ES-I3 (cell line): ENCODE measurements around the gene ADGRD1.
A peak's percentile ranks its signal among the peaks of the same experiment; 100 is the strongest.
"Not testable (repeated sequence)": the region's sequence is repeated elsewhere in the genome, so short reads cannot be mapped to it uniquely, and the experiment has no call there.

Source experiments
- H3K36me3 ChIP-seq: 2 replicates; pipeline ENCODE4 v1.6.1; 2013; ENCODE audit warnings: mild to moderate bottlenecking, low read length, control low read depth, moderate library complexity; ENCODE audit not compliant: insufficient read depth
- H3K4me1 ChIP-seq: 2 replicates; pipeline ENCODE4 v1.6.1; 2013; ENCODE audit warnings: mild to moderate bottlenecking, control low read depth, low read length; ENCODE audit not compliant: insufficient read depth
- H3K9ac ChIP-seq: 2 replicates; pipeline ENCODE4 v1.6.1; 2013; ENCODE audit warnings: low read depth, mild to moderate bottlenecking, low read length, moderate library complexity
- H3K9me3 ChIP-seq: 2 replicates; pipeline ENCODE4 v1.6.1; 2013; ENCODE audit warnings: mild to moderate bottlenecking, low read length, moderate library complexity; ENCODE audit not compliant: control insufficient read depth, insufficient read depth

ADGRD1 gene

DNA sequence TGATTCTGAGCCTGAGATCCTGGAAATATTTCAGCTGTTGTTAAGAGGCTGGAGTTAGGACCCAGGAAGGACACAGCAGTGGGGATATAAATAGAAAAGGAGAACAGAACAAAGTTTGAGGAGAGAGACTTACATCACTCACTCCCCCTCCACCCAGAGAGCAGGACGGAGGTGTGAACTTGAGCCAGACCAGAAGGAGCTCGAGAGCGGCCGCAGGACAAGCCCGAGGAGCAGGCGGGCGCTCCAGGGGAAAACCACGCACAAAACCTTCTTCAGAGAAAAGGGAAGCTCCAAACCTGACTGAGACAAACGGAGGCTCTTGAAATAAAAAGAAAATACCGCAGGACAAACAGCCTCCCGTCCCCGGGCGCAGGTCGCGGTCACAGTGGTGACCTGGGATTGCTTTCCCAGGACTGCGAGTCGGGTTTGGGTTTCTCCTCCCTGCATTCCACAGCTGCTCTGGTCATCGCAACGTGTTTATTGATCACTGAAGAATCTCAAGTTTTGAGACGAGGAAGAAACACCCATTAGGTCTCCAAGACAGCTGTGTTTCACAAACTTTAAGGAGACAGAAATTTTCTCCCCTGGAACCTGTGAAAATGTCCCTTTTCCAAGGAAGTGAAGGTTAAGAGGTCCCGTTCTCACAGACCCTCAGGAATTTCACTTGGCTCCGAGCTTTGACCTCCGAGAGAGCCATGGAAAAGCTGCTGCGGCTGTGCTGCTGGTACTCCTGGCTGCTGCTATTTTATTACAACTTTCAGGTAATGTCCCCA, at the start of gene ADGRD1:
ADGRD1 (plus strand) TSS at position 137 of the 773 bp plus-strand sequence; CDS start at position 696, 559 bp downstream.
- Histone ChIP-seq H3K9ac (peak within 1 kb of the TSS; percentile 24; the same call in 1 of the 2 replicates), H3K4me1 (peaks cover 19% of the 10 kb centered on the region), H3K36me3 (no peaks in the 10 kb centered on the region), H3K9me3 (no peaks in the 10 kb centered on the region; the same call in 1 of the 2 replicates)

DNA sequence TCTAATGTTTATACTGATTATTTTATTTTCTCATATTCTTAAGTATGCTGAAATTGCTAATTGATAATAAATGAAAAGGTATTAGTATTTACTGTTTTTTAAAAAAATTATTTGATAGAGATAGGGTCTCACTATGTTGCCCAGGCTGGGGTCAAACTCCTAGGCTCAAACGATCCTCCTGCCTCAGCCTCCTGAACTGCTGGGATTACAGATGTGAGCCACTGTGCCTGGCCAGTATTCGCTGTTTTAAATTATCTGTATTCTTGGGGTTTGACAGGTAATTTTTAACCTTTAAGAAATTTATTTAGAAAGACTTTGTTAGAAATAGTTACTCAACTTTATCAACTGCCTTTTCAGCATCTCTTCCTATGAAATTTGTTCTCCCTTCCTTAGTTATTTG, 49.6 kb upstream of the ADGRD1 start:
- Histone ChIP-seq H3K9me3 (no peaks in the 10 kb centered on the region), H3K36me3 (no peaks in the 10 kb centered on the region), H3K4me1 (no peaks in the 10 kb centered on the region), H3K9ac (no peak overlapping the region)

DNA sequence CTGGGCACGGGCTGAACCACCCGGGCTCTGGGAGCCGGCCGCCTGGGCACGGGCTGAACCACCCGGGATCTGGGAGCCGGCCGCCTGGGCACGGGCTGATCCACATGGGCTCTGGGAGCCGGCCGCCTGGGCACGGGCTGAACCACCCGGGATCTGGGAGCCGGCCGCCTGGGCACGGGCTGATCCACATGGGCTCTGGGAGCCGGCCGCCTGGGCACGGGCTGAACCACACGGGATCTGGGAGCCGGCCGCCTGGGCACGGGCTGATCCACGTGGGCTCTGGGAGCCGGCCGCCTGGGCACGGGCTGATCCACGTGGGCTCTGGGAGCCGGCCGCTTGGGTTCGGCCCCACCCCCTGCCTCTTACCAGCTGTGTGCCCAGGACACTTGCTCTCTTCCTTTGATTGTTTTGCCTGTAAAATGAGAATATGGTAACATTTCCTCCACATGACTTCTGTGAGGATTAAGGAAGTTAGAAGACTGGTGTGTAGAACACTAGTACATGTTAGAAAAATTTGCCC, 48.7 kb upstream of the ADGRD1 start:
- H3K9me3 ChIP-seq, H3K36me3 ChIP-seq, H3K9ac ChIP-seq, H3K4me1 ChIP-seq: not testable (repeated sequence)

DNA sequence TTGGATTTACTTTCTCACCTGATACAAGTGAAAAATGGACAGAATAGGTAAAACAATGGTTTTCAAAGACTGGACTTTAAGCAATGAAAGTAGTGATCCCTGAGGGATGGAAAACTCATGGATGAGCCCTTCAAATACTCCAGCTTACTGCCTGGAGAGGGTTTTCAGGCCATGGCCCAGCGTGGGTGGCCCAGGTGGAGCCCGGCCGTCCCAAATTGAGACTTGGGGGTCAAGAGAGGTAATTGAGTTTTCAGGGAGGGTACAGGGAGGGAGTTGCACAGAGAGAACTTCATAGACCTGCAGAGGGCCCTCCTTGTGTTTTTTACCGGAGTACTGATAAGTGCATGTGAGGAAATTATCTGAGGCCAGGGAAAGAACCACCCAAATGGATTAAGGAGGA, 44.6 kb upstream of the ADGRD1 start:
- Histone ChIP-seq H3K9ac (no peak overlapping the region), H3K4me1 (no peaks in the 10 kb centered on the region), H3K9me3 (no peaks in the 10 kb centered on the region; the same call in 1 of the 2 replicates), H3K36me3 (no peaks in the 10 kb centered on the region)

DNA sequence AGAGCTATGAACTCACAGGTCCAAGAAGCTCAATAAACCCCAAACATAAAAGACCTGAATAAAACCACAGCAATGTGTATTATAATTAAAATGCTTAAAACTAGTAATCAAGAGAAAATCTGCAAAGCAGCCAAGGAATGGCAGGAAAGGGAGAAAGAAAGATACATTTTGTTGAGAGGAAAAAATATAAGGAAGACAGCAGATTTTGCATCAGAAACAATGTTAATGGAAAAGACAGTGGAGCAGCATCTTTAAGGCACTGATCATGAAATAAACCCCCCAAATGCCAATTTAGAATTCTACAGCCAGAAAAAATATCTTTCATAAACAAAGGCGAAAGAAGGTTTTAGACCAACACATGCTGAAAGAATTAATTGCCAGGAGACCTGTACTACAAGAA, 42.5 kb upstream of the ADGRD1 start:
- Histone ChIP-seq H3K9ac (no peak overlapping the region), H3K4me1 (no peaks in the 10 kb centered on the region), H3K9me3 (no peaks in the 10 kb centered on the region; the same call in 1 of the 2 replicates), H3K36me3 (no peaks in the 10 kb centered on the region)

DNA sequence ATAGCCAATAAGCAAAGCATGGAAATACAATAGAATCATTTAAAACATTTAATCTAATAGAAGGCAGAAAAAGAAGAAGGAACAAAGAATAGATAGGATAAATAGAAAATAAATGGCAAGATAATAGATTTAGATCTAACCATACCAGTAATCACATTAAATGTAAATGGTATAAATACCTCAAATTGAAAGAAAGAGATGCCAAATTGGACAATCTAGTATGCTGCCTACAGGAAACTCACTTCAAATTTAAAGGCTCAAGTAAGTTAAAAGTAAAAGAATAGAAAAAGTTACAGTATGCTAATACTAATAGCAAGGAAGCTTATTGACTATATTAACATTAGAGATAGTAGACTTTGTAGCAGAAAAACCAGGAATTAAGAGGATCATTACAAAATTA, 41.8 kb upstream of the ADGRD1 start:
- peaks cover 4% of the 10 kb centered on the region; the same call in 1 of the 2 replicates for H3K4me1 ChIP-seq
- no peak overlapping the region for H3K9ac ChIP-seq
- H3K9me3 ChIP-seq = no peaks in the 10 kb centered on the region; the same call in 1 of the 2 replicates
- no peaks in the 10 kb centered on the region for H3K36me3 ChIP-seq

DNA sequence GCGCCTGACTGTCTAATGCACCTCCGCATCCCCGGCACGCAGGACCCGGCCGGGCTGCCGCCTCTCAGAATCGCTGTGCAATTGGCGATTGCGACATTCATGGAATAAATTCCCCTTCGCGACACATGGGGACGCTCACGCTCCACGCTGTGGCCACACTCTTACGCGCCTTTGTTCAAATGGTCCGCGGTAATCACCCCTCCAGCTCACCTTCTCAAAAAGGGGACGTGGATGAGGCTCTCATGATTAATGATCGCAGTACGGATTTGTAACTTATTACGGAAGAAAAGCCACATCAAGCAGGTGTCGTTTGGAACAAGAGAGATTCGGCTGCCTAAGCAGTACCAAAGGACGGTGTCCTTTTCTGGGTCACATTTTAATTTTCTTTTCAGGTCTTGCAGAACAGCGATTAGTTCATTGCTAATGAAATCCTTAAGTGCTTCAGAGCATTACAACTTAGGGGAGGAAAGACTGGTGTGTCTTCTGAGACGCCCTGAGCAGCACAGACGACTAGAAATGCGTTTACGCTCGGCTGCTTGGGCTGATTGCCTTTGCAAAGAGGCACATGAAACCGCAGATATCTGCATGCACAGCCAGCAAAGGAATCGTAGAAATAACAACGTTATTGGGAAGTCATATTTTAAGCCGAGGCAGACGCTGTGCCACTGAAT, 37.3 kb upstream of the ADGRD1 start:
- Histone ChIP-seq H3K4me1 (peaks cover 4% of the 10 kb centered on the region; the same call in 1 of the 2 replicates), H3K9ac (no peak overlapping the region)

DNA sequence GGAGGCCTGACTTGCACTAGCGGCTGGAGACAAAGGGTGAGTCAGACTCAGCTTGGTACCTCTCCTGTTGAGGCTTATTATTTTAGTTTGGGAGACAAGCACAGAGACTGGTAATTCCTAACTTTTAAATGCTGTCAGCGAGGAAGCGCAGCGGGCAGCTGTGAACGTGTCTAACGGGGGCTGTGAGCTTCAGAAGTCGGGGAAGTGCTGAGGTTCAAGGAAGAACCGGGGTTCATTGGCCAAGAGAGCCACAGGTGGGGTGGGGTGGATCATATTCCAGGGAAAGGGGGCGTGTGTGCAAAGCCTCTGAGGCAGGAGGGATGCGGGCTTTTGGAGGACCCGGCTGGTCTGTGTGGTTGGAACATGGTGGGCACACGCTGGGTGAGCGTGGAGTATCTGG, 36.1 kb upstream of the ADGRD1 start:
- H3K9ac ChIP-seq = no peak overlapping the region

More for the DNA sequence above, 37.3 kb upstream of the ADGRD1 start:
- Histone ChIP-seq H3K9me3 (no peaks in the 10 kb centered on the region), H3K36me3 (no peaks in the 10 kb centered on the region)

DNA sequence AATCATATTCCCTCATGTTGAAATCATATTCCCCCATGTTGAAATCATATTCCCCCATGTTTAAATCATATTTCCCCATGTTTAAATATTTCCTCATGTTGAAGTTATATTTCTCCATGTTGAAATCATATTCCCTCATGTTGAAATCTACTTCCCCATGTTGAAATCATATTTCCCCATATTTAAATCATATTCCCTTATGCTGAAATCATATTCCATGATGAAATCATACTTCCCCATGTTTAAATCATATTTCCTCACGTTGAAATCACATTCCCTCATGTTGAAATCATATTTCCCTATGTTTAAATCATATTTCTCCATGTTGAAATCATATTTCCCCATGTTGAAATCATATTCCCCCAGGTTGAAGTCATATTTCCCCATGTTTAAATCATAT, 34.6 kb upstream of the ADGRD1 start:
- Histone ChIP-seq H3K36me3 (no peaks in the 10 kb centered on the region), H3K9ac (no peak overlapping the region), H3K4me1 (peaks cover 4% of the 10 kb centered on the region; the same call in 1 of the 2 replicates), H3K9me3 (no peaks in the 10 kb centered on the region)

More for the DNA sequence above, 36.1 kb upstream of the ADGRD1 start:
- Histone ChIP-seq H3K9me3 (no peaks in the 10 kb centered on the region), H3K36me3 (no peaks in the 10 kb centered on the region), H3K4me1 (peaks cover 4% of the 10 kb centered on the region; the same call in 1 of the 2 replicates)

DNA sequence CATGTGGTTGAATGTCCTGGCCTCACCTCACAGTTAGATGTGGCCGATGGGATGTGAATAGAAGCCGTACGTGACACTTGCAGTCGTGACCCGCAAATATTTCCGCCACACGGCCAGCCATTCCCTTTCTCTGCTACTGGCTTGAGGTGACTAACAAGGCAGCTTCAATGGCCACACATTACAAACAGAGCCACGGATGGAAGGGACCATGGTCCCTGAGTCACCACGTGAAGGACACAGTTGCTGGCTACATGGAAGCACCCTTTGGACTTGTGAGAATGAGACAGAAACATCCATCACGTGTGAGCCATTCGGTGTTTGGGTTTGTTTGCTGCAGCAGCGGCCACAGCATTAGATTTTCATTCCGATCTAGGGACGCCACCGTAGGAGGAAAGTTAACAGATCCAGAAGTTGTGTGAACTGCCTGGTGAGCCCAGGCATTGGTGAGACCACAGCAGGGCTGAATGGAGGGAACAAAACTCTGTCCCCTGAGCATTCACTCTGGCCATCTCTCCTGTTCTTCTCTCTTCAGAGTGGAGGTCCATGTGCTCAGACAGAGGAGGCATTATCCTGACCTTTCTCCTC, 33.5 kb upstream of the ADGRD1 start:
- no peak overlapping the region for H3K9ac ChIP-seq
- H3K36me3 ChIP-seq = no peaks in the 10 kb centered on the region

DNA sequence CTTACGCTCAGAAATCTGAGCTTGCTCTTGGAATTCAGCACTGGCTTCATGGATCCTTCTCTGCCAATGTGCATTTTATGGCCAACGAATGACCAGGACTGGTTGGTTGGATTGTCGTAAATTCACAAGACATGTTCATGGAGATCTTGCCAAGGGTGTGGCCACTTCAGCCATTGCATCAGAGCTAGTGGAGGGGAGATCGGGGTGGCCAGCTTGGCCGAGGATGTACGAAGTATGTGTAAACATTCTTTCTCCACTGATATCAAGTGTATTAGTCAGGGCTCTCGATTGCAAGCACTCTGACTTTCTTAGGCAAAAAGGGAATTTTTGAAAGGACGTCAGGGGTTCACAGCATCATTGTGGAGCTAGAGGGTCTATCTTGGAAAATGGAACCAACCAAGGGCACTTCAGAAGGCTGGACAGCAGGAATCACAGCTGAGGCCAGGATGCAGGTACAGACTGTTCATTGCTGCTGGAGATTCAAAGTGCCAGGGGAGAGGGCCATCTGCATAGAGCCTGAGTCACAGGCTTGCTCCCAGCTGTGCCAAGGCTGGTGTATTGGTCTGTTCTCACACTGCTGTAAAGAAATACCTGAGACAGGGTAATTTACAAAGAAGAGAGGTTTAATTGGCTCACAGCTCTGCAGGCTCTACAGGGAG, 32.9 kb upstream of the ADGRD1 start:
- Histone ChIP-seq H3K9ac (no peak overlapping the region), H3K36me3 (no peaks in the 10 kb centered on the region), H3K9me3 (no peaks in the 10 kb centered on the region), H3K4me1 (peaks cover 4% of the 10 kb centered on the region; the same call in 1 of the 2 replicates)

More for the DNA sequence above, 33.5 kb upstream of the ADGRD1 start:
- H3K4me1 ChIP-seq = peaks cover 4% of the 10 kb centered on the region; the same call in 1 of the 2 replicates
- no peaks in the 10 kb centered on the region for H3K9me3 ChIP-seq

DNA sequence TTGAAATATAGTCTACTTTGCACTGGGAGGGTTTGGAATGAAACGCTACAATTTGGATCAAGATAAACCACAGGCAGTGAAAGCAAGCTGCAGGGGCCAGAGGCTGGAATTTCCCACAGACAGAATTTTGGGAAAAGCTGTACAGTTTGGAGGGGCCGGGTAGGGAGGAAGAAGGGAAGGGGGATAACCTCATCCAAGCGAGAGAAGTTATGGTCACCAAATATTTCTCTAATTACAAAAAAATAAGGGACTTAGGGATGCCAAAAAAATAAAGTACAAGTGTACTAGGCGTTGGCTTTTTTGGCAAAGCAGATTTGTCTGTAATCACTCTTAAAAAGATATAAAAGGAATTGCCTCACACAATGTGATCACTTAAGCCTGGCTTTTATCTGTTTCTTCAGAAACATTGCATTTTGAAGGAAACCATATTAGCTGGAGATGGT, 31.2 kb upstream of the ADGRD1 start:
- H3K4me1 ChIP-seq = no peaks in the 10 kb centered on the region
- no peak overlapping the region for H3K9ac ChIP-seq
- H3K9me3 ChIP-seq = no peaks in the 10 kb centered on the region
- H3K36me3 ChIP-seq = no peaks in the 10 kb centered on the region

DNA sequence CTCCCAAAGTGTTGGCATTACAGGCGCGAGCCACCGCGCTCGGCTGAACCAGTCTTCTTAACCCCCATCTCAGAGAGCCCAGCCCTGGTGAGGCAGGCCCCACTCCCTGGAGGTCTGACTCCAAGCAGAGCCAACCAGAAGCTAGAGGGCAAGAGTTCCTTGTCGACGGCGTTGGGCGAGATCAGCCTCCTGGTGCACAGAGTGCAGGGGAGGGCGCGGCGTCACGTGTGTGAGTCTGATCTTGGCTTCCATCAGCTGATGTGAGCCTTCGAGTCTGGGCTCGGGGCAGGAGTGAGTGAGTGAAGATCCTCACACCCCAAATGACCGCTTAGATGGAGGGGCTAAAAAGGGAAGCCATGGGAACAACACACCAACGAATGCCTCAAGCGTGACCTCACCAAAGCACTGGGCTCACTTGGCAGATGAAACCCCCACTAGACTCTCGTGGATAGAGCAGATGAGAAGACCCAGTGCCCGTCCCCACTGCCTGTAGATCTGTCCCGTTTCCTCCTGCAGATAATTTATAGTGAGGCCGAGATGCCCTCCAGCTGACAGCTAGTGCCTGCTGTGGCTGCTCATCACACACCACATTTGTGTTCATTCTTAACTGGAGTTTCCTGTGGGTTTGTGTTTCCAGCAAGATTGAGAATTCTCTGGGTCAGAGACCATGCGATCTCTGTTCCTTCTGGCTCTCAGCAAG, 28.6 kb upstream of the ADGRD1 start:
- no peaks in the 10 kb centered on the region for H3K4me1 ChIP-seq
- no peaks in the 10 kb centered on the region for H3K36me3 ChIP-seq
- H3K9me3 ChIP-seq = no peaks in the 10 kb centered on the region
- H3K9ac ChIP-seq = no peak overlapping the region
